OCI-LY1 (cell line): ENCODE data around the gene TMEM203.

Source experiments
- H2AFZ ChIP-seq: fragments of 200-600 bp; sonication (generic), shearing (Covaris generic); 2 replicates; pipeline ENCODE4 v1.6.0; 2014; ENCODE audit warnings: antibody characterized with exemption, mild to moderate bottlenecking, low read length
- H3F3A ChIP-seq: fragments of 200-600 bp; sonication (generic), shearing (Covaris generic); 2 replicates; pipeline ENCODE4 v1.6.0; 2014; ENCODE audit warnings: mild to moderate bottlenecking, antibody characterized with exemption, low read length, moderate library complexity; ENCODE audit not compliant: insufficient read depth
- H3K27ac ChIP-seq: fragments of 200-600 bp; sonication (generic); 2 replicates; pipeline ENCODE4 v1.5.1; 2014; ENCODE audit warnings: low read length, mixed run types, mild to moderate bottlenecking, low read depth; ENCODE audit not compliant: poor library complexity, severe bottlenecking
- H3K27me3 ChIP-seq: fragments of 200-600 bp; sonication (generic); 2 replicates; pipeline ENCODE4 v1.6.0; 2014; ENCODE audit warnings: antibody characterized with exemption, mild to moderate bottlenecking, low read length, moderate library complexity; ENCODE audit not compliant: insufficient read depth
- H3K36me3 ChIP-seq: fragments of 200-600 bp; sonication (generic); 2 replicates; pipeline ENCODE4 v1.6.1; 2014; ENCODE audit warnings: mild to moderate bottlenecking, antibody characterized with exemption, low read length, moderate library complexity, mixed read lengths; ENCODE audit not compliant: insufficient read depth
- H3K4me1 ChIP-seq: fragments of 200-600 bp; sonication (generic); 2 replicates; pipeline ENCODE4 v1.5.1; 2014; ENCODE audit warnings: mild to moderate bottlenecking, low read length, moderate library complexity; ENCODE audit not compliant: insufficient read depth, severe bottlenecking
- H3K4me2 ChIP-seq: fragments of 200-600 bp; sonication (generic), shearing (Covaris generic); 2 replicates; pipeline ENCODE4 v1.6.1; 2014; ENCODE audit warnings: low read length
- H3K4me3 ChIP-seq: fragments of 200-600 bp; sonication (generic); 2 replicates; pipeline ENCODE4 v1.5.1; 2014; ENCODE audit warnings: low read length, low read depth, mild to moderate bottlenecking, mixed read lengths; ENCODE audit not compliant: poor library complexity, severe bottlenecking
- H3K79me2 ChIP-seq: fragments of 200-600 bp; shearing (Covaris generic); 2 replicates; pipeline ENCODE4 v1.6.1; 2016; ENCODE audit warnings: mixed run types, low read length, mixed read lengths; ENCODE audit not compliant: insufficient read depth
- H3K9ac ChIP-seq: fragments of 200-600 bp; sonication (generic), shearing (Covaris generic); 2 replicates; pipeline ENCODE4 v1.6.1; 2014; ENCODE audit warnings: mild to moderate bottlenecking, low read length, mixed read lengths
- H3K9me2 ChIP-seq: fragments of 200-600 bp; sonication (generic), shearing (Covaris generic); 2 replicates; pipeline ENCODE4 v1.6.1; 2014; ENCODE audit warnings: low read depth, mild to moderate bottlenecking, low read length, mixed read lengths
- H3K9me3 ChIP-seq: fragments of 200-600 bp; shearing (Covaris generic); 2 replicates; pipeline ENCODE4 v1.6.1; 2014; ENCODE audit warnings: low read length, mixed read lengths
- H4K20me1 ChIP-seq: fragments of 200-600 bp; sonication (generic), shearing (Covaris generic); 2 replicates; pipeline ENCODE4 v1.6.0; 2016; ENCODE audit warnings: mild to moderate bottlenecking, low read length; ENCODE audit not compliant: insufficient read depth
- CTCF ChIP-seq: fragments of 200-600 bp; sonication (generic), shearing (Covaris generic); IDR thresholded peaks from 2 replicates; pipeline ENCODE4 v1.5.1; 2017; ENCODE audit warnings: mild to moderate bottlenecking, antibody characterized with exemption, low read length, moderate library complexity, mixed read lengths
- EZH2 ChIP-seq: fragments of 200-600 bp; sonication (generic), shearing (Covaris generic); IDR thresholded peaks from 2 replicates; pipeline ENCODE4 v1.8.0; 2017; ENCODE audit warnings: borderline replicate concordance, mixed run types, mild to moderate bottlenecking, antibody characterized with exemption, low read length, moderate library complexity, mixed read lengths

Gene TMEM203

GRCh38 chr9:137218754-137219271 is 13.4 kb upstream of the TMEM203 start:
- Histone ChIP-seq H3K27me3 (no peaks in the 10 kb centered on the region), H4K20me1 (no peaks in the 10 kb centered on the region), H3K4me1 (peaks cover 21% of the 10 kb centered on the region), H3K4me3 (no peak overlapping the region), H3K27ac (no peak overlapping the region), H3K9me3 (no peaks in the 10 kb centered on the region), H3K79me2 (no peaks in the 10 kb centered on the region), H2AFZ (no peak overlapping the region), H3K9ac (no peak overlapping the region), H3K36me3 (peaks cover 6% of the 10 kb centered on the region; the same call in 1 of the 2 replicates), H3K9me2 (no peaks in the 10 kb centered on the region), H3F3A (no peaks in the 10 kb centered on the region), H3K4me2 (no peak overlapping the region)
- TF ChIP-seq EZH2, result no peak
- no peak for TF ChIP-seq CTCF

GRCh38 chr9:137218212-137218753 is 12.8 kb upstream of the TMEM203 start:
- H3K27ac ChIP-seq, result no peak overlapping the region
- no peaks in the 10 kb centered on the region for H4K20me1 ChIP-seq
- H2AFZ ChIP-seq, result no peak overlapping the region
- H3K36me3 ChIP-seq, result peaks cover 6% of the 10 kb centered on the region; the same call in 1 of the 2 replicates
- no peak for TF ChIP-seq EZH2
- no peak for TF ChIP-seq CTCF
- no peaks in the 10 kb centered on the region for H3F3A ChIP-seq
- H3K27me3 ChIP-seq, result no peaks in the 10 kb centered on the region
- peaks cover 23% of the 10 kb centered on the region for H3K4me1 ChIP-seq
- no peaks in the 10 kb centered on the region for H3K9me2 ChIP-seq
- H3K9ac ChIP-seq, result no peak overlapping the region
- no peak overlapping the region for H3K4me2 ChIP-seq
- H3K79me2 ChIP-seq, result no peaks in the 10 kb centered on the region
- no peak overlapping the region for H3K4me3 ChIP-seq
- no peaks in the 10 kb centered on the region for H3K9me3 ChIP-seq

- Histone ChIP-seq H3K9ac (no peak overlapping the region; the same call in 1 of the 2 replicates), H3K9me3 (no peaks in the 10 kb centered on the region), H3K9me2 (no peaks in the 10 kb centered on the region), H3K79me2 (no peaks in the 10 kb centered on the region), H3K4me2 (peak overlapping the region; percentile 54; the same call in 1 of the 2 replicates), H2AFZ (no peak overlapping the region), H3F3A (no peaks in the 10 kb centered on the region), H3K27me3 (no peaks in the 10 kb centered on the region), H3K27ac (no peak overlapping the region), H3K36me3 (peaks cover 6% of the 10 kb centered on the region; the same call in 1 of the 2 replicates), H3K4me3 (no peak overlapping the region), H3K4me1 (peaks cover 23% of the 10 kb centered on the region), H4K20me1 (no peaks in the 10 kb centered on the region)
- TF ChIP-seq CTCF (no peak), EZH2 (no peak)
Measured at GRCh38 chr9:137217276-137218211, 12.1 kb upstream of the TMEM203 start.
